NT2/D1 (cell line): ENCODE data around the gene CREB3L2.

Experiments
- YY1 ChIP-seq: IDR thresholded peaks from 2 replicates; pipeline ENCODE4 v1.6.1; 2011; ENCODE audit not compliant: insufficient read length, insufficient read depth
- ZNF274 ChIP-seq: IDR thresholded peaks from 2 replicates; pipeline ENCODE4 v1.6.1; 2011; ENCODE audit warnings: mild to moderate bottlenecking, low read depth, low read length

DNA sequence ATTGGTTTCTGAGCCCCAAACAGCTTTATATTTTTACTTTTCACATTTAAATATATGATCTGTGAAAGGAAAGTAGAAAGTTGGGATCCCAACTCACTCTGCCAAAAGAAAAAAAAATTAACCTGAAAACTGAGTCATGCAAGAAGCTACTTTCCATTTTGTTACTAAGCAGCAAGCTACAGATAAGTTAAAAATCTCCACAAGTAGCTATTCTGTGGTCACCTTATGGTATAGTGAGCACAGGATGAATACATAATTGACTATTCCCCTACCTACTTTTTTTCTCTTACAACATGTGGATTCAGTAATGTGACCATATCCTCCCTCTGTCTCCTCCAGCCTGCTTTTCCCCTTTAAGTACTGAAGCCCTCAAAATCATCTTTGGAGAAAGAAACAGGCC is 30.3 kb upstream of the CREB3L2 start:
- TF ChIP-seq ZNF274 (no peak), YY1 (no peak)
